Neural cell (in vitro differentiated cells): ENCODE measurements around the gene SDK1. TPM values are rescaled to one million over a fixed set of nuclear protein-coding genes. Genes with fewer than 3 reads are reported as not detected.
A peak's percentile ranks its signal among the peaks of the same experiment; 100 is the strongest.

Experiments used
- H2AFZ ChIP-seq: fragments of 200-600, 300-800 bp; sonication (generic), shearing (Covaris generic); 2 replicates; pipeline ENCODE4 v1.6.0; 2014; ENCODE audit warnings: low read depth, mild to moderate bottlenecking, antibody characterized with exemption, low read length, moderate library complexity
- H3F3A ChIP-seq: fragments of 200-600 bp; shearing (Covaris generic); 2 replicates; pipeline ENCODE4 v1.6.1; 2016; ENCODE audit warnings: mild to moderate bottlenecking, moderate library complexity, mixed read lengths, antibody characterized with exemption, low read length; ENCODE audit not compliant: insufficient read depth, poor library complexity, severe bottlenecking
- H3K27ac ChIP-seq: fragments of 200-600, 300-800 bp; sonication (generic), shearing (Covaris generic); 2 replicates; pipeline ENCODE4 v1.5.1; 2014; ENCODE audit warnings: mild to moderate bottlenecking, low read length, moderate library complexity
- H3K27me3 ChIP-seq: fragments of 300-800, 200-600 bp; sonication (generic), shearing (Covaris generic); 2 replicates; pipeline ENCODE4 v1.6.0; 2014; ENCODE audit warnings: mild to moderate bottlenecking, low read depth, low read length, moderate library complexity; ENCODE audit not compliant: insufficient read depth
- H3K36me3 ChIP-seq: fragments of 300-800, 200-600 bp; sonication (generic), shearing (Covaris generic); 2 replicates; pipeline ENCODE4 v1.5.1; 2014; ENCODE audit warnings: mild to moderate bottlenecking, antibody characterized with exemption, low read length, moderate library complexity; ENCODE audit not compliant: insufficient read depth
- H3K4me2 ChIP-seq: fragments of 300-800, 200-600 bp; sonication (generic), shearing (Covaris generic); 2 replicates; pipeline ENCODE4 v1.6.0; 2014; ENCODE audit warnings: mild to moderate bottlenecking, low read length
- H3K4me3 ChIP-seq: fragments of 300-800, 200-600 bp; sonication (generic), shearing (Covaris generic); 2 replicates; pipeline ENCODE4 v1.5.1; 2014; ENCODE audit warnings: mild to moderate bottlenecking, low read length, moderate library complexity
- H3K79me2 ChIP-seq: fragments of 200-600 bp; shearing (Covaris generic); replicated peaks from 2 replicates; pipeline ENCODE4 v1.6.0; 2014; ENCODE audit warnings: mild to moderate bottlenecking, low read length, moderate library complexity; ENCODE audit not compliant: insufficient read depth
- H3K9ac ChIP-seq: fragments of 300-800, 200-600 bp; sonication (generic), shearing (Covaris generic); 2 replicates; pipeline ENCODE4 v1.6.1; 2016; ENCODE audit warnings: mild to moderate bottlenecking, low read length, mixed read lengths
- H3K9me2 ChIP-seq: fragments of 200-600 bp; shearing (Covaris generic); 2 replicates; pipeline ENCODE4 v1.6.1; 2016; ENCODE audit warnings: mild to moderate bottlenecking, low read length, mixed read lengths; ENCODE audit not compliant: insufficient read depth
- H3K9me3 ChIP-seq: fragments of 200-600, 300-800 bp; sonication (generic), shearing (Covaris generic); 2 replicates; pipeline ENCODE4 v1.6.1; 2016; ENCODE audit warnings: mild to moderate bottlenecking, mixed run types, low read length, moderate library complexity, mixed read lengths
- H4K20me1 ChIP-seq: fragments of 200-600 bp; shearing (Covaris generic); 2 replicates; pipeline ENCODE4 v1.6.1; 2016; ENCODE audit warnings: mild to moderate bottlenecking, mixed run types; ENCODE audit not compliant: insufficient read depth
- CTCF ChIP-seq: fragments of 450-650 bp; IDR thresholded peaks from 2 replicates; pipeline ENCODE4 v1.5.1; 2014; ENCODE audit warnings: antibody characterized with exemption, mild to moderate bottlenecking, moderate library complexity; ENCODE audit not compliant: poor library complexity, severe bottlenecking
- EP300 ChIP-seq: fragments of 450-650 bp; conservative IDR thresholded peaks from 2 replicates; pipeline ENCODE4 v1.6.1; 2014; ENCODE audit warnings: antibody characterized with exemption, mild to moderate bottlenecking, moderate library complexity; ENCODE audit not compliant: poor library complexity, severe bottlenecking
- EZH2 ChIP-seq: fragments of 200-600, 300-800 bp; shearing (Covaris generic), sonication (generic); IDR thresholded peaks from 2 replicates; pipeline ENCODE4 v1.6.1; 2014; ENCODE audit warnings: antibody characterized with exemption, low read length, borderline replicate concordance, mild to moderate bottlenecking; ENCODE audit not compliant: insufficient read depth, poor library complexity, severe bottlenecking
- MXI1 ChIP-seq: fragments of 450-650 bp; conservative IDR thresholded peaks from 2 replicates; pipeline ENCODE4 v1.6.1; 2014; ENCODE audit warnings: antibody characterized with exemption, mild to moderate bottlenecking; ENCODE audit not compliant: poor library complexity, severe bottlenecking
- POLR2AphosphoS5 ChIP-seq: IDR thresholded peaks from 2 replicates; pipeline ENCODE4 v1.6.1; 2012
- RAD21 ChIP-seq: fragments of 450-650 bp; conservative IDR thresholded peaks from 2 replicates; pipeline ENCODE4 v1.6.1; 2014; ENCODE audit warnings: antibody characterized with exemption, mild to moderate bottlenecking, moderate library complexity
- SMC3 ChIP-seq: fragments of 450-650 bp; conservative IDR thresholded peaks from 2 replicates; pipeline ENCODE4 v1.6.1; 2014; ENCODE audit warnings: antibody characterized with exemption, mild to moderate bottlenecking, moderate library complexity; ENCODE audit not compliant: poor library complexity
- TAF1 ChIP-seq: IDR thresholded peaks from 2 replicates; pipeline ENCODE4 v1.6.1; 2012; ENCODE audit warnings: low read depth
- polyA plus RNA-seq: library from polyadenylated mRNA; depleted of rRNA; stranded (reverse); fragments of >200 nt; gene quantifications from 2 replicates; pipeline ENCODE4 v1.2.3, GENCODE V29; 2014
- TF ChIP-seq, protein P1 (sequence below): IDR thresholded peaks from 2 replicates; pipeline ENCODE4 v1.6.1; 2012; ENCODE audit warnings: borderline replicate concordance

The SDK1 gene
- polyA plus RNA-seq, 1 donor from 2014 or later: 2.7 TPM

DNA sequence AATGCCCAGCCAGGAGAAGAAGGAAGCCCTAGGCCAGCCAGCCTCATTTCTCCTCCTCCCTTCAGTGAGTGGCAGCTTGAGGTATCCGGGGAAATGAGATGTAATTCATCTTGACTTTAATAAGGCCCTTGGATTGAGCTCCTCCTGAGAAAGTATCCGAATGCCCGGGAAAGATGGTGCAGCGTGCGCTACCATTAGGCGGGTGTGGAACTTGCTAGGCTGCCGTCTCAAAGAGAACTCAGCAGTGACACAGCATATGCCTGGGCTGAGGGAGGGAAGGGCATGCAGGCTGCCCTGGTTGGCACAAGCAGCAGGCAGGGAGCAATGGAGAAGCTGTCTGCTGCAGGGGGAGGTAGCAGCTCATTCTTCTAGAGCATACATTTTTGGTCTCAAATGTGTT lies 721.2 kb downstream of the SDK1 start:
- no peaks in the 10 kb centered on the region for H3K36me3 ChIP-seq
- H3K4me2 ChIP-seq: no peak overlapping the region
- H3K79me2 ChIP-seq: no peaks in the 10 kb centered on the region
- H4K20me1 ChIP-seq: no peaks in the 10 kb centered on the region
- H3K27ac ChIP-seq: no peak overlapping the region
- TF ChIP-seq, protein P1, sequence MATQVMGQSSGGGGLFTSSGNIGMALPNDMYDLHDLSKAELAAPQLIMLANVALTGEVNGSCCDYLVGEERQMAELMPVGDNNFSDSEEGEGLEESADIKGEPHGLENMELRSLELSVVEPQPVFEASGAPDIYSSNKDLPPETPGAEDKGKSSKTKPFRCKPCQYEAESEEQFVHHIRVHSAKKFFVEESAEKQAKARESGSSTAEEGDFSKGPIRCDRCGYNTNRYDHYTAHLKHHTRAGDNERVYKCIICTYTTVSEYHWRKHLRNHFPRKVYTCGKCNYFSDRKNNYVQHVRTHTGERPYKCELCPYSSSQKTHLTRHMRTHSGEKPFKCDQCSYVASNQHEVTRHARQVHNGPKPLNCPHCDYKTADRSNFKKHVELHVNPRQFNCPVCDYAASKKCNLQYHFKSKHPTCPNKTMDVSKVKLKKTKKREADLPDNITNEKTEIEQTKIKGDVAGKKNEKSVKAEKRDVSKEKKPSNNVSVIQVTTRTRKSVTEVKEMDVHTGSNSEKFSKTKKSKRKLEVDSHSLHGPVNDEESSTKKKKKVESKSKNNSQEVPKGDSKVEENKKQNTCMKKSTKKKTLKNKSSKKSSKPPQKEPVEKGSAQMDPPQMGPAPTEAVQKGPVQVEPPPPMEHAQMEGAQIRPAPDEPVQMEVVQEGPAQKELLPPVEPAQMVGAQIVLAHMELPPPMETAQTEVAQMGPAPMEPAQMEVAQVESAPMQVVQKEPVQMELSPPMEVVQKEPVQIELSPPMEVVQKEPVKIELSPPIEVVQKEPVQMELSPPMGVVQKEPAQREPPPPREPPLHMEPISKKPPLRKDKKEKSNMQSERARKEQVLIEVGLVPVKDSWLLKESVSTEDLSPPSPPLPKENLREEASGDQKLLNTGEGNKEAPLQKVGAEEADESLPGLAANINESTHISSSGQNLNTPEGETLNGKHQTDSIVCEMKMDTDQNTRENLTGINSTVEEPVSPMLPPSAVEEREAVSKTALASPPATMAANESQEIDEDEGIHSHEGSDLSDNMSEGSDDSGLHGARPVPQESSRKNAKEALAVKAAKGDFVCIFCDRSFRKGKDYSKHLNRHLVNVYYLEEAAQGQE: no peak
- TF ChIP-seq RAD21: peak; percentile 40
- TF ChIP-seq POLR2AphosphoS5: no peak
- TF ChIP-seq CTCF: peak; percentile 13
- no peak for TF ChIP-seq EP300
- no peak for TF ChIP-seq MXI1
- H2AFZ ChIP-seq: no peak overlapping the region
- H3K27me3 ChIP-seq: no peaks in the 10 kb centered on the region
- no peak overlapping the region for H3K4me3 ChIP-seq
- H3K9me3 ChIP-seq: peaks cover 6% of the 10 kb centered on the region
- no peak overlapping the region for H3K9ac ChIP-seq
- H3K9me2 ChIP-seq: no peaks in the 10 kb centered on the region
- H3F3A ChIP-seq: no peaks in the 10 kb centered on the region

GRCh38 chr7:4023502-4023901 lies 722.5 kb downstream of the SDK1 start:
- Histone ChIP-seq H3K9me3 (peaks cover 6% of the 10 kb centered on the region), H3K27me3 (no peaks in the 10 kb centered on the region), H3K9me2 (no peaks in the 10 kb centered on the region), H3K79me2 (no peaks in the 10 kb centered on the region), H3K36me3 (no peaks in the 10 kb centered on the region), H3F3A (no peaks in the 10 kb centered on the region), H3K9ac (no peak overlapping the region), H2AFZ (no peak overlapping the region), H3K27ac (no peak overlapping the region), H4K20me1 (no peaks in the 10 kb centered on the region), H3K4me3 (no peak overlapping the region), H3K4me2 (no peak overlapping the region)
- TF ChIP-seq TAF1 (no peak), SMC3 (no peak), EP300 (no peak), POLR2AphosphoS5 (no peak), EZH2 (no peak), CTCF (no peak), MXI1 (no peak), RAD21 (no peak)
- TF ChIP-seq, protein P1: no peak
